Panc1 (cell line): ENCODE results near the gene RAB43.

ENCODE experiments used
- POLR2AphosphoS5 ChIP-seq: IDR thresholded peaks from 2 replicates; pipeline ENCODE4 v1.6.1; 2012; ENCODE audit warnings: mild to moderate bottlenecking, low read depth, low read length, moderate library complexity
- REST ChIP-seq, 2 experiments: IDR thresholded peaks; 2 replicates each; pipeline ENCODE4 v1.6.1; 2011 to 2012; ENCODE audit warnings: low read depth in 2 of 2, control low read depth in 1 of 2, low read length in 1 of 2, mild to moderate bottlenecking in 1 of 2, moderate library complexity in 1 of 2; ENCODE audit not compliant: insufficient read depth in 1 of 2
- TCF7L2 ChIP-seq: IDR thresholded peaks from 2 replicates; pipeline ENCODE4 v1.6.1; 2011; ENCODE audit warnings: mild to moderate bottlenecking, low read depth, low read length, inconsistent platforms
- TF ChIP-seq, protein P1 (sequence below): fragments of 450-650 bp; IDR thresholded peaks from 2 replicates; pipeline ENCODE4 v1.5.1; 2017; ENCODE audit warnings: mild to moderate bottlenecking

DNA sequence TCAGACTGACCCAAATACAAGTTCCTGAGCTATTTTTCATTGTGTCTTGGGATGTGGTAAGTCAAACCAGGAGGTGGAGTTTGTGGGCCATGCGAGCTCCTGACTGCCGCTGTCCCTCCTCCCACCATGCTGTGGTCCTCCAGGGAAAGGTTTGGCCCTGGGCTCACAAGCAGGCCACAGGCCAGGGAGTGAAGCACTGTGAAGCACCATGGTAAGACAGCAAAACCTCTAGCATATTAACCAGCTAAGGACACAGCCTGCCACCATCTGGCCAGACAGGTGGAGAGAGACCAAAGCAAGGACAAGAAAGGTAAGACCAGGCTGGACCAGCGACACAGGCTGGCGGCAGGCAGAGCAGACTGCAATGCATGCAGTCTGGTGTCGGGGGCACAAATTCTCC lies 15.3 kb downstream of the RAB43 start:
- TF ChIP-seq, protein P1, sequence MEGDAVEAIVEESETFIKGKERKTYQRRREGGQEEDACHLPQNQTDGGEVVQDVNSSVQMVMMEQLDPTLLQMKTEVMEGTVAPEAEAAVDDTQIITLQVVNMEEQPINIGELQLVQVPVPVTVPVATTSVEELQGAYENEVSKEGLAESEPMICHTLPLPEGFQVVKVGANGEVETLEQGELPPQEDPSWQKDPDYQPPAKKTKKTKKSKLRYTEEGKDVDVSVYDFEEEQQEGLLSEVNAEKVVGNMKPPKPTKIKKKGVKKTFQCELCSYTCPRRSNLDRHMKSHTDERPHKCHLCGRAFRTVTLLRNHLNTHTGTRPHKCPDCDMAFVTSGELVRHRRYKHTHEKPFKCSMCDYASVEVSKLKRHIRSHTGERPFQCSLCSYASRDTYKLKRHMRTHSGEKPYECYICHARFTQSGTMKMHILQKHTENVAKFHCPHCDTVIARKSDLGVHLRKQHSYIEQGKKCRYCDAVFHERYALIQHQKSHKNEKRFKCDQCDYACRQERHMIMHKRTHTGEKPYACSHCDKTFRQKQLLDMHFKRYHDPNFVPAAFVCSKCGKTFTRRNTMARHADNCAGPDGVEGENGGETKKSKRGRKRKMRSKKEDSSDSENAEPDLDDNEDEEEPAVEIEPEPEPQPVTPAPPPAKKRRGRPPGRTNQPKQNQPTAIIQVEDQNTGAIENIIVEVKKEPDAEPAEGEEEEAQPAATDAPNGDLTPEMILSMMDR, result no peak
- TF ChIP-seq POLR2AphosphoS5 (no peak), REST (IDR thresholded peaks at IDR 0.05; ENCODE audit: insufficient read depth in 1 of 2, low read depth in 2 of 2, low read length in 1 of 2) (no peak), TCF7L2 (no peak)
